K562 (cell line): ENCODE results near the gene STK32C. TPM values are rescaled to one million over a fixed set of nuclear protein-coding genes. Genes with fewer than 3 reads are reported as not detected.

Experiments used
- ATAC-seq: fragments of 200-7000 bp; cut with Tn5 transposase; 3 replicates; pipeline ENCODE4 v1.9.1; 2020; ENCODE audit warnings: moderate library complexity
- BruUV-seq: library from RNA; stranded (reverse); fragments of 400-500 nt; replicated peaks from 2 replicates; lab custom pipeline; 2021; lab: Mats Ljungman, UMichigan
- CTCF ChIA-PET: fragments of 300-600 bp; formaldehyde crosslinking; extraction: SDS; loops from one replicate; lab custom pipeline; 2021; ENCODE audit warnings: low intra/inter-chr PET ratio; lab: Yijun Ruan, JAX
- POLR2A ChIA-PET: fragments of 300-600, 350-650 bp; sonication (Branson Sonifier 250); formaldehyde crosslinking; extraction: SDS; loops from one replicate; lab custom pipeline; 2021; ENCODE audit warnings: antibody characterized with exemption, inconsistent platforms; lab: Yijun Ruan, JAX
- DNase-seq, 4 experiments: peaks; one replicate each; pipeline versions ENCODE4 v3.0.0 to v3.0.0-alpha.2; 2011 to 2018; ENCODE audit warnings: low spot score in 3 of 4, mixed read lengths in 3 of 4; ENCODE audit errors: extremely low read depth in 1 of 4
- FAIRE-seq: peaks from 2 replicates; lab custom pipeline; 2011; peaks lifted over from hg19 to GRCh38; lab: Jason Lieb, UNC
- H2AFZ ChIP-seq: 2 replicates; pipeline ENCODE4 v1.6.0; 2011; ENCODE audit warnings: low read depth, low read length, control low read depth, inconsistent platforms
- H3K27ac ChIP-seq: fragments of 200-600 bp; 3 replicates; pipeline ENCODE4 v1.8.0; 2011; ENCODE audit warnings: low read depth, mild to moderate bottlenecking, control low read depth, inconsistent platforms, low read length, moderate library complexity, mixed read lengths; ENCODE audit errors: extremely low read depth
- H3K27me3 ChIP-seq, 2 experiments: fragments of 300-600 bp in 1 of 2; 2 replicates in 1 of 2; 3 replicates in 1 of 2; pipeline versions ENCODE4 v1.6.0 to v1.8.0; 2011; ENCODE audit warnings: inconsistent platforms in 2 of 2, low read length in 2 of 2, mild to moderate bottlenecking in 1 of 2, mixed read lengths in 1 of 2, moderate library complexity in 1 of 2; ENCODE audit not compliant: control insufficient read depth in 2 of 2, insufficient read depth in 2 of 2
- H3K36me3 ChIP-seq: fragments of 300-600 bp; 3 replicates; pipeline ENCODE4 v1.8.0; 2011; ENCODE audit warnings: mild to moderate bottlenecking, low read length, inconsistent platforms; ENCODE audit not compliant: control insufficient read depth, insufficient read depth
- H3K4me1 ChIP-seq, 2 experiments: fragments of 200-600 bp in 1 of 2; replicated peaks in 1 of 2; 2 replicates in 1 of 2; 3 replicates in 1 of 2; pipeline versions ENCODE4 v1.5.1 to v1.8.0; 2011; ENCODE audit warnings: inconsistent platforms in 2 of 2, low read length in 2 of 2, mild to moderate bottlenecking in 1 of 2, mixed read lengths in 1 of 2, moderate library complexity in 1 of 2; ENCODE audit not compliant: control insufficient read depth in 2 of 2, insufficient read depth in 2 of 2
- H3K4me2 ChIP-seq: 2 replicates; pipeline ENCODE4 v1.6.1; 2011; ENCODE audit warnings: low read length, control low read depth, inconsistent platforms, mixed read lengths; ENCODE audit not compliant: insufficient read depth
- H3K4me3 ChIP-seq: fragments of 200-600 bp; sonication (generic), shearing (Covaris generic); 2 replicates; pipeline ENCODE4 v1.5.1; 2016; ENCODE audit warnings: control low read depth, inconsistent platforms
- H3K79me2 ChIP-seq: fragments of 200-600 bp; 3 replicates; pipeline ENCODE4 v1.8.0; 2011; ENCODE audit warnings: low read length, inconsistent platforms; ENCODE audit not compliant: control insufficient read depth, insufficient read depth
- H3K9ac ChIP-seq, 2 experiments: 2 replicates each; pipeline versions ENCODE4 v1.6.0 to v1.6.1; 2011; ENCODE audit warnings: low read depth in 2 of 2, low read length in 2 of 2, control low read depth in 1 of 2, inconsistent platforms in 1 of 2, mild to moderate bottlenecking in 1 of 2, mixed read lengths in 1 of 2; ENCODE audit not compliant: insufficient read depth in 1 of 2
- H3K9me1 ChIP-seq: one replicate; pipeline ENCODE4 v1.6.0; 2011; ENCODE audit warnings: inconsistent platforms, mild to moderate bottlenecking, low read length, moderate library complexity; ENCODE audit not compliant: control insufficient read depth, insufficient read depth
- H3K9me3 ChIP-seq: replicated peaks from 2 replicates; pipeline ENCODE4 v1.5.1; 2011; ENCODE audit warnings: low read depth, low read length, inconsistent platforms; ENCODE audit not compliant: control insufficient read depth, insufficient read depth
- H4K20me1 ChIP-seq: replicated peaks from 2 replicates; pipeline ENCODE4 v1.6.1; 2011; ENCODE audit warnings: low read length, inconsistent platforms, mixed read lengths; ENCODE audit not compliant: control insufficient read depth, insufficient read depth
- MLX ChIP-seq, 2 experiments: fragments of 450-650 bp in 1 of 2; sonication (generic) in 1 of 2; formaldehyde crosslinking; conservative IDR thresholded peaks; 2 replicates each; pipeline versions ENCODE4 v1.4.0 to v1.8.1; 2020 to 2022; ENCODE audit warnings: mild to moderate bottlenecking in 1 of 2, missing genetic modification reagents in 1 of 2
- RBM22 ChIP-seq: fragments of 200-400 bp; formaldehyde crosslinking; IDR thresholded peaks from 2 replicates; pipeline ENCODE4 v1.6.1; 2018; ENCODE audit warnings: low read length, low read depth; ENCODE audit not compliant: poor library complexity, severe bottlenecking
- SPI1 ChIP-seq: IDR thresholded peaks from 2 replicates; pipeline ENCODE4 v1.6.1; 2011; ENCODE audit warnings: low read depth, low read length, control low read depth, borderline replicate concordance
- SRSF3 ChIP-seq: fragments of 200-400 bp; formaldehyde crosslinking; IDR thresholded peaks from 2 replicates; pipeline ENCODE4 v1.6.1; 2016; ENCODE audit warnings: mild to moderate bottlenecking, low read length, moderate library complexity; ENCODE audit not compliant: insufficient read depth
- ZNF655 ChIP-seq: fragments of 250-450 bp; sonication (Bioruptor Pico); IDR thresholded peaks from 2 replicates; pipeline ENCODE4 v1.5.0; 2021
- WGBS: fragments of 100-300 bp; shearing (Covaris generic); methylation state at CpG from one replicate; pipeline ENCODE4 v1.1.6; 2016; ENCODE audit warnings: low coverage, mixed read lengths; ENCODE audit not compliant: insufficient coverage; ENCODE audit errors: missing lambda C conversion rate; 5-methylcytosine and 5-hydroxymethylcytosine counted together
- in situ Hi-C: fragments of 300-500 bp; cut with MboI; formaldehyde crosslinking; loops from 4 replicates; pipeline ENCODE4 v1.15.0; 2018; ENCODE audit warnings: inconsistent platforms, mixed read lengths
- intact Hi-C: fragments of 100-400 bp; cut with micrococcal nuclease; formaldehyde crosslinking; loops from 2 replicates; pipeline ENCODE4 v1.14.2; 2022
- polyA plus RNA-seq, 8 experiments: library from polyadenylated mRNA; depleted of rRNA in 4 of 8; stranded (reverse) in 5 of 8; unstranded in 3 of 8; fragments of >200 nt; fragmentation: Nextera tagmentation in 2 of 8; fragmentation: Illumina TruSeq in 1 of 8; extraction: Ambion mirVana in 2 of 8; extraction: Trizol in 1 of 8; gene quantifications; 2 replicates each; pipeline versions ENCODE4 v1.2.1 to v1.2.3, GENCODE V29; 2011 to 2014; ENCODE audit warnings: inconsistent platforms in 1 of 8, missing spikeins in 1 of 8
- total RNA-seq, 7 experiments: library from RNA; depleted of rRNA in 6 of 7; stranded (reverse); fragments of >200 nt in 6 of 7; fragmentation: Illumina TruSeq in 2 of 7; extraction: Trizol in 2 of 7; gene quantifications; 2 replicates each; pipeline versions ENCODE4 v1.2.1 to v1.2.3, GENCODE V29; 2011 to 2021; ENCODE audit warnings: low replicate concordance in 1 of 7

Gene STK32C
- total and polyA plus RNA-seq, 9 of the 15 experiments (the other 6 are each of a cell fraction or from before 2014, with no cell fraction given): 1.5 to 20.9 (median 6.5) TPM

GRCh38 chr10:132232023-132232951 is 75.5 kb downstream of the STK32C start:
- ATAC-seq: no peak; the same call in 2 of the 3 replicates
- Histone ChIP-seq H3K9ac (no peak overlapping the region), H3K4me2 (no peak overlapping the region), H3K27ac (no peak overlapping the region), H4K20me1 (no peaks in the 10 kb centered on the region), H3K27me3 (peaks cover 6 to 76% of the 10 kb centered on the region in 2 experiments; a peak in 3 of 5 replicates), H3K36me3 (no peaks in the 10 kb centered on the region), H2AFZ (no peak overlapping the region), H3K4me3 (no peak overlapping the region), H3K79me2 (no peaks in the 10 kb centered on the region), H3K9me1 (no peaks in the 10 kb centered on the region), H3K9me3 (no peaks in the 10 kb centered on the region), H3K4me1 (peaks cover 0 to 27% of the 10 kb centered on the region in 2 experiments; a peak in 2 of 5 replicates)
- in situ Hi-C loops (no loop called here), intact Hi-C loops (no loop called here)
- TF ChIP-seq RBM22 (no peak), SPI1 (peak; percentile 26; the same call in 1 of the 2 replicates)
- BruUV-seq: no TSS peak
- ChIA-PET CTCF (interaction anchor here (0.7 kb wide), 1 partner anchor 299 kb away, joined by 3 read pairs; no protein-coding TSS in a partner anchor), POLR2A (interaction anchor here (0.6 kb wide), 2 partner anchors 16 to 115 kb away, joined by 3 read pairs; no protein-coding TSS in a partner anchor)
- no peak for DNase-seq
- 8% methylated on average over 32 of the region's 35 CpGs for WGBS
- no peak for FAIRE-seq

GRCh38 chr10:132231656-132232022 is 76.1 kb downstream of the STK32C start:
- TF ChIP-seq MLX (CRISPR knock-in tag; conservative IDR thresholded peaks at IDR 0.05) (no peak), ZNF655 (CRISPR knock-in tag) (no peak), SRSF3 (no peak)
- 20% methylated on average over 2 of the region's 13 CpGs for WGBS
- ATAC-seq (no peak), FAIRE-seq (no peak), DNase-seq (no peak)
- H4K20me1 ChIP-seq: no peaks in the 10 kb centered on the region
- POLR2A ChIA-PET: interaction anchor here (0.6 kb wide), 1 partner anchor 116 kb away, joined by 3 read pairs; no protein-coding TSS in a partner anchor
- H3K79me2 ChIP-seq: no peaks in the 10 kb centered on the region
- in situ Hi-C loops (no loop called here), intact Hi-C loops (no loop called here)
- no peak overlapping the region for H3K4me3 ChIP-seq
- CTCF ChIA-PET: no interaction called here
- BruUV-seq: no TSS peak
- no peak overlapping the region for H2AFZ ChIP-seq
- peaks cover 0 to 26% of the 10 kb centered on the region in 2 experiments; a peak in 2 of 5 replicates for H3K4me1 ChIP-seq
- H3K9ac ChIP-seq: no peak overlapping the region
- no peak overlapping the region for H3K4me2 ChIP-seq
- no peaks in the 10 kb centered on the region for H3K9me1 ChIP-seq
- peaks cover 3 to 76% of the 10 kb centered on the region in 2 experiments; a peak in 2 of 5 replicates for H3K27me3 ChIP-seq
- no peaks in the 10 kb centered on the region for H3K9me3 ChIP-seq
- no peak overlapping the region for H3K27ac ChIP-seq
- no peaks in the 10 kb centered on the region for H3K36me3 ChIP-seq
